EH (cell line): ENCODE data around the gene GPR108.

ENCODE experiments used
- DNase-seq: peaks from one replicate; pipeline ENCODE4 v3.0.0-alpha.2; 2015; ENCODE audit warnings: low read depth

GPR108 gene

GRCh38 chr19:6707011-6707657 lies 30.2 kb downstream of the GPR108 start:
- no peak for DNase-seq

- DNase-seq: no peak
These were observed 30.8 kb downstream of the GPR108 start for GRCh38 chr19:6706633-6706958.

- no peak for DNase-seq
These were observed 31.3 kb downstream of the GPR108 start for GRCh38 chr19:6705931-6706632.

- no peak for DNase-seq
These were observed 36.6 kb downstream of the GPR108 start for GRCh38 chr19:6700586-6701316.

- no peak for DNase-seq
These were observed 37.4 kb downstream of the GPR108 start for GRCh38 chr19:6699935-6700334.

- no peak for DNase-seq
These were observed 40.1 kb downstream of the GPR108 start for GRCh38 chr19:6697291-6697690.

GRCh38 chr19:6696239-6696820 lies 41.0 kb downstream of the GPR108 start:
- DNase-seq: no peak

- no peak for DNase-seq
These were observed 43.1 kb downstream of the GPR108 start for GRCh38 chr19:6694147-6694815.

GRCh38 chr19:6693681-6694080 lies 43.7 kb downstream of the GPR108 start:
- no peak for DNase-seq

- no peak for DNase-seq
These were observed 44.3 kb downstream of the GPR108 start for GRCh38 chr19:6693056-6693471.

GRCh38 chr19:6692027-6692426 lies 45.4 kb downstream of the GPR108 start:
- no peak for DNase-seq

- no peak for DNase-seq
These were observed 46.0 kb downstream of the GPR108 start for GRCh38 chr19:6691342-6691741.

- DNase-seq: no peak
These were observed 47.1 kb downstream of the GPR108 start for GRCh38 chr19:6690160-6690885.

- no peak for DNase-seq
These were observed 50.3 kb downstream of the GPR108 start for GRCh38 chr19:6687114-6687513.

- DNase-seq: no peak
These were observed 50.8 kb downstream of the GPR108 start for GRCh38 chr19:6686628-6686975.

- DNase-seq: no peak
These were observed 51.3 kb downstream of the GPR108 start for GRCh38 chr19:6685962-6686627.

GRCh38 chr19:6685482-6685881 lies 51.9 kb downstream of the GPR108 start:
- DNase-seq: no peak

GRCh38 chr19:6683971-6684370 lies 53.4 kb downstream of the GPR108 start:
- no peak for DNase-seq

- no peak for DNase-seq
These were observed 54.7 kb downstream of the GPR108 start for GRCh38 chr19:6682607-6683128.

GRCh38 chr19:6680141-6680540 lies 57.2 kb downstream of the GPR108 start:
- DNase-seq: no peak
